OCI-LY1 (cell line): Measurements from ENCODE around the gene CIB4.

ENCODE experiments used
- H2AFZ ChIP-seq: fragments of 200-600 bp; sonication (generic), shearing (Covaris generic); 2 replicates; pipeline ENCODE4 v1.6.0; 2014; ENCODE audit warnings: antibody characterized with exemption, mild to moderate bottlenecking, low read length
- H3F3A ChIP-seq: fragments of 200-600 bp; sonication (generic), shearing (Covaris generic); 2 replicates; pipeline ENCODE4 v1.6.0; 2014; ENCODE audit warnings: mild to moderate bottlenecking, antibody characterized with exemption, low read length, moderate library complexity; ENCODE audit not compliant: insufficient read depth
- H3K27ac ChIP-seq: fragments of 200-600 bp; sonication (generic); 2 replicates; pipeline ENCODE4 v1.5.1; 2014; ENCODE audit warnings: low read length, mixed run types, mild to moderate bottlenecking, low read depth; ENCODE audit not compliant: poor library complexity, severe bottlenecking
- H3K27me3 ChIP-seq: fragments of 200-600 bp; sonication (generic); 2 replicates; pipeline ENCODE4 v1.6.0; 2014; ENCODE audit warnings: antibody characterized with exemption, mild to moderate bottlenecking, low read length, moderate library complexity; ENCODE audit not compliant: insufficient read depth
- H3K36me3 ChIP-seq: fragments of 200-600 bp; sonication (generic); 2 replicates; pipeline ENCODE4 v1.6.1; 2014; ENCODE audit warnings: mild to moderate bottlenecking, antibody characterized with exemption, low read length, moderate library complexity, mixed read lengths; ENCODE audit not compliant: insufficient read depth
- H3K4me1 ChIP-seq: fragments of 200-600 bp; sonication (generic); 2 replicates; pipeline ENCODE4 v1.5.1; 2014; ENCODE audit warnings: mild to moderate bottlenecking, low read length, moderate library complexity; ENCODE audit not compliant: insufficient read depth, severe bottlenecking
- H3K4me2 ChIP-seq: fragments of 200-600 bp; sonication (generic), shearing (Covaris generic); 2 replicates; pipeline ENCODE4 v1.6.1; 2014; ENCODE audit warnings: low read length
- H3K4me3 ChIP-seq: fragments of 200-600 bp; sonication (generic); 2 replicates; pipeline ENCODE4 v1.5.1; 2014; ENCODE audit warnings: low read length, low read depth, mild to moderate bottlenecking, mixed read lengths; ENCODE audit not compliant: poor library complexity, severe bottlenecking
- H3K79me2 ChIP-seq: fragments of 200-600 bp; shearing (Covaris generic); 2 replicates; pipeline ENCODE4 v1.6.1; 2016; ENCODE audit warnings: mixed run types, low read length, mixed read lengths; ENCODE audit not compliant: insufficient read depth
- H3K9ac ChIP-seq: fragments of 200-600 bp; sonication (generic), shearing (Covaris generic); 2 replicates; pipeline ENCODE4 v1.6.1; 2014; ENCODE audit warnings: mild to moderate bottlenecking, low read length, mixed read lengths
- H3K9me2 ChIP-seq: fragments of 200-600 bp; sonication (generic), shearing (Covaris generic); 2 replicates; pipeline ENCODE4 v1.6.1; 2014; ENCODE audit warnings: low read depth, mild to moderate bottlenecking, low read length, mixed read lengths
- H3K9me3 ChIP-seq: fragments of 200-600 bp; shearing (Covaris generic); 2 replicates; pipeline ENCODE4 v1.6.1; 2014; ENCODE audit warnings: low read length, mixed read lengths
- H4K20me1 ChIP-seq: fragments of 200-600 bp; sonication (generic), shearing (Covaris generic); 2 replicates; pipeline ENCODE4 v1.6.0; 2016; ENCODE audit warnings: mild to moderate bottlenecking, low read length; ENCODE audit not compliant: insufficient read depth
- EZH2 ChIP-seq: fragments of 200-600 bp; sonication (generic), shearing (Covaris generic); IDR thresholded peaks from 2 replicates; pipeline ENCODE4 v1.8.0; 2017; ENCODE audit warnings: borderline replicate concordance, mixed run types, mild to moderate bottlenecking, antibody characterized with exemption, low read length, moderate library complexity, mixed read lengths
- TF ChIP-seq, protein P1 (sequence below): fragments of 200-600 bp; sonication (generic), shearing (Covaris generic); IDR thresholded peaks from 2 replicates; pipeline ENCODE4 v1.5.1; 2017; ENCODE audit warnings: mild to moderate bottlenecking, antibody characterized with exemption, low read length, moderate library complexity, mixed read lengths

The CIB4 gene

DNA sequence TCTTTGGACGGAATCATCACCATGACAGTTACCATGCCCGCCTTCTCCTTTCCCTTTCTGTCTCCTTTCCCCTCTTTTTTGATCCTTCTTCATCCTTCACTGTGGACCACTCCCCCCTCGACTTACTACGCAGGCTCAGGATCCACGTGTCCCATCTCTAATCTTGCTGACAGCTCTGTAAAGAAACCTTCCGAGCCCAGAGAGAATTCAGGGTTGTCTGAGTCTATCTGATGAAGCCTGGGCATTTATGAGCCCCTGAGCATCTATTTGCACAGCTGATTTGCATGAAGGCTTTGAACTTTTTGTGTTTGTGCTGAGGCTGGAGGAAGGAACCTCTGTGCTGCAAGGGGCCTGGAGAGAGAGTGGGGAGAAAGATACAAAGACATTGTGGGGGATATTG lies 50.7 kb downstream of the CIB4 start:
- H3K4me2 ChIP-seq, result no peak overlapping the region
- H3K9me2 ChIP-seq, result no peaks in the 10 kb centered on the region
- no peaks in the 10 kb centered on the region for H3K36me3 ChIP-seq
- H3K9me3 ChIP-seq, result no peaks in the 10 kb centered on the region
- H3K27ac ChIP-seq, result no peak overlapping the region
- no peaks in the 10 kb centered on the region for H4K20me1 ChIP-seq
- H3K79me2 ChIP-seq, result no peaks in the 10 kb centered on the region
- TF ChIP-seq, protein P1, sequence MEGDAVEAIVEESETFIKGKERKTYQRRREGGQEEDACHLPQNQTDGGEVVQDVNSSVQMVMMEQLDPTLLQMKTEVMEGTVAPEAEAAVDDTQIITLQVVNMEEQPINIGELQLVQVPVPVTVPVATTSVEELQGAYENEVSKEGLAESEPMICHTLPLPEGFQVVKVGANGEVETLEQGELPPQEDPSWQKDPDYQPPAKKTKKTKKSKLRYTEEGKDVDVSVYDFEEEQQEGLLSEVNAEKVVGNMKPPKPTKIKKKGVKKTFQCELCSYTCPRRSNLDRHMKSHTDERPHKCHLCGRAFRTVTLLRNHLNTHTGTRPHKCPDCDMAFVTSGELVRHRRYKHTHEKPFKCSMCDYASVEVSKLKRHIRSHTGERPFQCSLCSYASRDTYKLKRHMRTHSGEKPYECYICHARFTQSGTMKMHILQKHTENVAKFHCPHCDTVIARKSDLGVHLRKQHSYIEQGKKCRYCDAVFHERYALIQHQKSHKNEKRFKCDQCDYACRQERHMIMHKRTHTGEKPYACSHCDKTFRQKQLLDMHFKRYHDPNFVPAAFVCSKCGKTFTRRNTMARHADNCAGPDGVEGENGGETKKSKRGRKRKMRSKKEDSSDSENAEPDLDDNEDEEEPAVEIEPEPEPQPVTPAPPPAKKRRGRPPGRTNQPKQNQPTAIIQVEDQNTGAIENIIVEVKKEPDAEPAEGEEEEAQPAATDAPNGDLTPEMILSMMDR, result no peak
- TF ChIP-seq EZH2, result no peak
- peaks cover 10% of the 10 kb centered on the region for H3K27me3 ChIP-seq
- no peak overlapping the region for H2AFZ ChIP-seq
- no peaks in the 10 kb centered on the region for H3F3A ChIP-seq
- no peak overlapping the region for H3K9ac ChIP-seq
- H3K4me3 ChIP-seq, result no peak overlapping the region
- H3K4me1 ChIP-seq, result no peaks in the 10 kb centered on the region

DNA sequence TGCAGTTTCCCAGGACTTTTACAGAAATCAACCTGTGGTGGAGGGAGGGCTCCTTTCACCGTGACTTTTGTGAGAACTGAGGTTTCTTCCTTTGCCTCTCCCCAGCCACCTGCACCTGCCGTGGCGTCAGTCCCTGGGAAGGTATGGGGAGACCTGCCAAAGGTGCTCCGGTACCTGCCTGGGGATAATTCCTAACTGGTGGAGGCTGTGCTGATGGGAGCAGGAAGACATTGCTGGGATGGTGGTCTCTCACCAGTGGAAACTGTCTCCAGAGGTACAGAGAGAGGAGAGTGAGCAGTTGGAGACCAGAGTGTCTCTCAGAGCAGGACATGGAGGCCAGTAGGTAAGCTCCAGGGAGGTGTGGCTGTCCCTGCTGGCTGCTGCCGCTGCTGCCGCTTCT lies 52.6 kb downstream of the CIB4 start:
- Histone ChIP-seq H3K36me3 (no peaks in the 10 kb centered on the region), H4K20me1 (no peaks in the 10 kb centered on the region), H3K9me2 (no peaks in the 10 kb centered on the region), H3K79me2 (no peaks in the 10 kb centered on the region), H3K9ac (no peak overlapping the region), H3F3A (no peaks in the 10 kb centered on the region), H3K27me3 (no peaks in the 10 kb centered on the region; the same call in none of the 2 replicates), H2AFZ (no peak overlapping the region), H3K4me1 (no peaks in the 10 kb centered on the region), H3K9me3 (no peaks in the 10 kb centered on the region), H3K27ac (no peak overlapping the region), H3K4me3 (no peak overlapping the region), H3K4me2 (no peak overlapping the region)
- TF ChIP-seq, protein P1, result no peak
- no peak for TF ChIP-seq EZH2

DNA sequence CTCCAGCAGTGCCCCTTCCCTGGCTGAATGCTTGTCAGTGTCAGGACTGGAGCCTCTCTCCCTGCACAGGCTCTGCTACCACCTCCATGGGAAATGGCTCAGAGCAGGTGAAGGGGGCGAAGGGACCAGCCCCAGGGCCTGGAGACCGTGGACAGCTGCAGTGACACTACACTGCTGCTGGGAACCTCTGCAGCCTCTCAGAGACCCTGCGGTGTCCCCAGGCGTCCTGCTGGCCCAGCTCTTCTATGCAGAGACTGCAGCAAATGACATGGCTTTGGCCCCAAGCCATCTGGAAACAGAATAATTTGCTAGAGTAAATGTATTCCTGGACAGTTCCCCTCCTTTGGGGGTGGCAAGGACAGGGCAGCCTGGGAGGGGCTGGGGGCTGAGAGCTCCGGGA lies 53.2 kb downstream of the CIB4 start:
- Histone ChIP-seq H3K4me2 (no peak overlapping the region), H2AFZ (no peak overlapping the region), H3K9me3 (no peaks in the 10 kb centered on the region), H3K4me1 (no peaks in the 10 kb centered on the region), H3K79me2 (no peaks in the 10 kb centered on the region), H3K4me3 (no peak overlapping the region), H3K9ac (no peak overlapping the region), H3K27me3 (no peaks in the 10 kb centered on the region; the same call in 1 of the 2 replicates), H3K27ac (no peak overlapping the region), H3K9me2 (no peaks in the 10 kb centered on the region), H4K20me1 (no peaks in the 10 kb centered on the region), H3F3A (no peaks in the 10 kb centered on the region), H3K36me3 (no peaks in the 10 kb centered on the region)
- TF ChIP-seq, protein P1, result no peak
- TF ChIP-seq EZH2, result no peak
